HCT116 (cell line): Measurements from ENCODE around the gene IRX2.

Experiments used
- CTCF ChIP-seq, 3 experiments: fragments of 200-600 bp in 1 of 3; sonication (generic) in 1 of 3; IDR thresholded peaks in 2 of 3; conservative IDR thresholded peaks in 1 of 3; 2 replicates each; pipeline ENCODE4 v1.5.1; 2012 to 2017; ENCODE audit warnings: low read depth in 2 of 3, low read length in 2 of 3, antibody characterized with exemption in 1 of 3, borderline replicate concordance in 1 of 3, control low read depth in 1 of 3, mild to moderate bottlenecking in 1 of 3, mixed read lengths in 1 of 3, mixed run types in 1 of 3, moderate library complexity in 1 of 3; ENCODE audit not compliant: insufficient read depth in 1 of 3
- POLR2A ChIP-seq: IDR thresholded peaks from 2 replicates; pipeline ENCODE4 v1.7.0; 2011; ENCODE audit warnings: borderline replicate concordance; ENCODE audit not compliant: insufficient read depth, insufficient read length; ENCODE audit errors: extremely low read depth
- POLR2AphosphoS5 ChIP-seq: IDR thresholded peaks from 2 replicates; pipeline ENCODE4 v1.6.1; 2011; ENCODE audit warnings: mild to moderate bottlenecking, low read depth, low read length, moderate library complexity

- TF ChIP-seq CTCF (IDR thresholded peaks at IDR 0.05 in 2 of 3, conservative IDR thresholded peaks at IDR 0.05 in 1 of 3; ENCODE audit: borderline replicate concordance in 1 of 3, insufficient read depth in 1 of 3, low read depth in 2 of 3, low read length in 2 of 3) (no peak), POLR2AphosphoS5 (no peak), POLR2A (no peak)
Observed at GRCh38 chr5:2735996-2736395, 15.5 kb downstream of the IRX2 start.
